Liver (tissue), 9 donors: ENCODE data around the gene VMAC. TPM values are rescaled to one million over a fixed set of nuclear protein-coding genes. Genes with fewer than 3 reads are reported as not detected.

Experiments used
- DNase-seq: peaks from one replicate; pipeline ENCODE4 v3.0.0-alpha.2; 2017; ENCODE audit warnings: low spot score
- H3K27ac ChIP-seq, 2 donors: one replicate each; pipeline ENCODE4 v1.7.0; 2013; ENCODE audit warnings: inconsistent platforms in 2 of 2, low read length in 2 of 2, control low read depth in 1 of 2, low read depth in 1 of 2, mild to moderate bottlenecking in 1 of 2
- H3K27me3 ChIP-seq, 4 donors: one replicate each; pipeline versions ENCODE4 v1.6.1 to v1.7.0; 2013; ENCODE audit warnings: low read length in 3 of 4, inconsistent platforms in 1 of 4, mild to moderate bottlenecking in 1 of 4, moderate library complexity in 1 of 4; ENCODE audit not compliant: control insufficient read depth in 4 of 4, insufficient read depth in 4 of 4
- H3K36me3 ChIP-seq, 4 donors: one replicate each; pipeline versions ENCODE4 v1.6.1 to v1.7.0; 2013; ENCODE audit warnings: low read length in 3 of 4, mild to moderate bottlenecking in 3 of 4, low read depth in 1 of 4, moderate library complexity in 1 of 4; ENCODE audit not compliant: control insufficient read depth in 4 of 4, insufficient read depth in 3 of 4
- H3K4me1 ChIP-seq, 4 donors: one replicate each; pipeline versions ENCODE4 v1.6.1 to v1.7.0; 2013; ENCODE audit warnings: low read length in 3 of 4, mild to moderate bottlenecking in 3 of 4, moderate library complexity in 1 of 4; ENCODE audit not compliant: control insufficient read depth in 4 of 4, insufficient read depth in 4 of 4
- H3K4me3 ChIP-seq, 3 donors: one replicate each; pipeline versions ENCODE4 v1.6.1 to v1.7.0; 2013; ENCODE audit warnings: low read length in 3 of 3, control low read depth in 1 of 3, low read depth in 1 of 3, mild to moderate bottlenecking in 1 of 3
- H3K9ac ChIP-seq, 2 donors: one replicate each; pipeline ENCODE4 v1.7.0; 2013; ENCODE audit warnings: low read length in 2 of 2, mild to moderate bottlenecking in 2 of 2, moderate library complexity in 2 of 2, control low read depth in 1 of 2, low read depth in 1 of 2
- H3K9me3 ChIP-seq, 4 donors: one replicate each; pipeline versions ENCODE4 v1.6.1 to v1.7.0; 2013; ENCODE audit warnings: low read length in 3 of 4; ENCODE audit not compliant: control insufficient read depth in 4 of 4
- ATF3 ChIP-seq: IDR thresholded peaks from 2 replicates; pipeline ENCODE4 v1.6.1; 2016; ENCODE audit warnings: antibody characterized with exemption
- CTCF ChIP-seq: fragments of 150-350 bp; IDR thresholded peaks from 2 replicates; pipeline ENCODE4 v1.5.1; 2017; ENCODE audit warnings: improper control_type of control experiment, low read depth, low read length; ENCODE audit not compliant: missing input control
- EGR1 ChIP-seq, 2 donors: IDR thresholded peaks; 2 replicates each; pipeline ENCODE4 v1.6.1; 2016 to 2018; ENCODE audit warnings: antibody characterized with exemption in 2 of 2, low read depth in 2 of 2
- FOXA1 ChIP-seq: IDR thresholded peaks from 2 replicates; pipeline ENCODE4 v1.6.1; 2016; ENCODE audit warnings: antibody characterized with exemption
- FOXA2 ChIP-seq: IDR thresholded peaks from 2 replicates; pipeline ENCODE4 v1.6.1; 2016; ENCODE audit warnings: antibody characterized with exemption
- GABPA ChIP-seq, 2 donors: IDR thresholded peaks in 1 of 2; conservative IDR thresholded peaks in 1 of 2; 2 replicates each; pipeline ENCODE4 v1.6.1; 2016; ENCODE audit warnings: antibody characterized with exemption in 2 of 2, mild to moderate bottlenecking in 1 of 2, moderate library complexity in 1 of 2
- HNF4A ChIP-seq, 2 donors: conservative IDR thresholded peaks; 2 replicates each; pipeline ENCODE4 v1.6.1; 2016; ENCODE audit warnings: antibody characterized with exemption in 2 of 2, mild to moderate bottlenecking in 2 of 2
- HNF4G ChIP-seq: IDR thresholded peaks from 2 replicates; pipeline ENCODE4 v1.6.1; 2016; ENCODE audit warnings: antibody characterized with exemption
- JUND ChIP-seq, 2 donors: IDR thresholded peaks; 2 replicates each; pipeline ENCODE4 v1.6.1; 2016; ENCODE audit warnings: antibody characterized with exemption in 2 of 2
- MAX ChIP-seq: IDR thresholded peaks from 2 replicates; pipeline ENCODE4 v1.6.1; 2016; ENCODE audit warnings: antibody characterized with exemption
- NR2F2 ChIP-seq: IDR thresholded peaks from 2 replicates; pipeline ENCODE4 v1.6.1; 2016; ENCODE audit warnings: antibody characterized with exemption
- RAD21 ChIP-seq, 2 donors: IDR thresholded peaks; 2 replicates each; pipeline ENCODE4 v1.6.1; 2016; ENCODE audit warnings: antibody characterized with exemption in 2 of 2, mild to moderate bottlenecking in 2 of 2
- REST ChIP-seq: IDR thresholded peaks from 2 replicates; pipeline ENCODE4 v1.6.1; 2016; ENCODE audit warnings: antibody characterized with exemption, mild to moderate bottlenecking
- RXRA ChIP-seq, 2 donors: IDR thresholded peaks; 2 replicates each; pipeline ENCODE4 v1.6.1; 2017 to 2018; ENCODE audit warnings: antibody characterized with exemption in 2 of 2, mild to moderate bottlenecking in 1 of 2
- SP1 ChIP-seq: IDR thresholded peaks from 2 replicates; pipeline ENCODE4 v1.6.1; 2018; ENCODE audit warnings: antibody characterized with exemption, mild to moderate bottlenecking
- TAF1 ChIP-seq: conservative IDR thresholded peaks from 2 replicates; pipeline ENCODE4 v1.6.1; 2016; ENCODE audit warnings: antibody characterized with exemption, mild to moderate bottlenecking
- YY1 ChIP-seq: IDR thresholded peaks from 2 replicates; pipeline ENCODE4 v1.6.1; 2016; ENCODE audit warnings: antibody characterized with exemption, mild to moderate bottlenecking
- WGBS: extraction: QIAGEN DNeasy Blood & Tissue Kit; methylation state at CpG from one replicate; pipeline ENCODE4 v1.1.7; 2013; 5-methylcytosine and 5-hydroxymethylcytosine counted together
- polyA plus RNA-seq, 2 donors: library from polyadenylated mRNA; stranded (reverse) in 1 of 2; unstranded in 1 of 2; fragments of 200-250 nt in 1 of 2; fragments of >200 nt in 1 of 2; fragmentation: Nextera tagmentation in 1 of 2; extraction: Ambion mirVana in 1 of 2; gene quantifications; one replicate each; pipeline versions ENCODE4 v1.2.1 to v1.2.3, GENCODE V29; 2013 to 2015
- total RNA-seq, 2 donors: library from RNA; depleted of rRNA; stranded (reverse); fragments of >200 nt; gene quantifications; one replicate each; pipeline ENCODE4 v1.2.3, GENCODE V29; 2014
- donor health status: healthy.
- donor health status: healthy.
- donor health status: healthy.
- donor health status: healthy.
- donor health status: healthy.

Gene VMAC
- total and polyA plus RNA-seq, 4 donors = 1.2 to 7.7 (median 2.6) TPM

- TF ChIP-seq SP1 = no peak
- no peak for TF ChIP-seq FOXA2
- no peak for TF ChIP-seq CTCF
- TF ChIP-seq JUND (IDR thresholded peaks at IDR 0.05) = no peak
- TF ChIP-seq NR2F2 = no peak
- TF ChIP-seq REST = no peak
- TF ChIP-seq HNF4G = no peak
- TF ChIP-seq HNF4A (conservative IDR thresholded peaks at IDR 0.05) = no peak
- no peak for TF ChIP-seq RAD21 (IDR thresholded peaks at IDR 0.05)
- TF ChIP-seq FOXA1 = no peak
- no peak for TF ChIP-seq YY1
- TF ChIP-seq TAF1 = no peak
- TF ChIP-seq EGR1 (IDR thresholded peaks at IDR 0.05; ENCODE audit: low read depth in 2 of 2) = no peak
- TF ChIP-seq ATF3 = no peak
- no peak for TF ChIP-seq RXRA (IDR thresholded peaks at IDR 0.05)
- no peak for TF ChIP-seq GABPA (IDR thresholded peaks at IDR 0.05 in 1 of 2, conservative IDR thresholded peaks at IDR 0.05 in 1 of 2)
- Histone ChIP-seq H3K27ac (no peak overlapping the region), H3K9ac (no peak overlapping the region), H3K4me3 (no peak overlapping the region), H3K4me1 (peaks cover 5 to 12% (median 6%) of the 10 kb centered on the region in 4 donors), H3K27me3 (no peaks in the 10 kb centered on the region), H3K36me3 (peaks cover 15 to 67% (median 19%) of the 10 kb centered on the region in 4 donors), H3K9me3 (no peaks in the 10 kb centered on the region)
- DNase-seq = no peak
- WGBS = 97% methylated on average over 20 of the region's 20 CpGs
Measured at GRCh38 chr19:5918463-5919079, 13.9 kb downstream of the VMAC start.

GRCh38 chr19:5921516-5922160 lies 17.0 kb downstream of the VMAC start:
- WGBS = 87% methylated on average over 21 of the region's 21 CpGs
- Histone ChIP-seq H3K4me1 (no peaks in the 10 kb centered on the region), H3K36me3 (peaks cover 18 to 86% (median 42%) of the 10 kb centered on the region in 4 donors), H3K9me3 (no peaks in the 10 kb centered on the region), H3K27ac (no peak overlapping the region), H3K27me3 (no peaks in the 10 kb centered on the region), H3K4me3 (no peak overlapping the region), H3K9ac (no peak overlapping the region)
- DNase-seq = no peak
- TF ChIP-seq REST (no peak), HNF4G (no peak), NR2F2 (peak; percentile 27), TAF1 (no peak), MAX (no peak)
